ENCODE results near the gene S100A4.
"Not testable (repeated sequence)": the region's sequence is repeated elsewhere in the genome, so short reads cannot be mapped to it uniquely, and the experiment has no call there.

Gene S100A4

GRCh38 chr1:153567621-153568366 is 22.2 kb upstream of the S100A4 start:
- DNase-seq (ENCODE audit: low read depth) = no peak

DNA sequence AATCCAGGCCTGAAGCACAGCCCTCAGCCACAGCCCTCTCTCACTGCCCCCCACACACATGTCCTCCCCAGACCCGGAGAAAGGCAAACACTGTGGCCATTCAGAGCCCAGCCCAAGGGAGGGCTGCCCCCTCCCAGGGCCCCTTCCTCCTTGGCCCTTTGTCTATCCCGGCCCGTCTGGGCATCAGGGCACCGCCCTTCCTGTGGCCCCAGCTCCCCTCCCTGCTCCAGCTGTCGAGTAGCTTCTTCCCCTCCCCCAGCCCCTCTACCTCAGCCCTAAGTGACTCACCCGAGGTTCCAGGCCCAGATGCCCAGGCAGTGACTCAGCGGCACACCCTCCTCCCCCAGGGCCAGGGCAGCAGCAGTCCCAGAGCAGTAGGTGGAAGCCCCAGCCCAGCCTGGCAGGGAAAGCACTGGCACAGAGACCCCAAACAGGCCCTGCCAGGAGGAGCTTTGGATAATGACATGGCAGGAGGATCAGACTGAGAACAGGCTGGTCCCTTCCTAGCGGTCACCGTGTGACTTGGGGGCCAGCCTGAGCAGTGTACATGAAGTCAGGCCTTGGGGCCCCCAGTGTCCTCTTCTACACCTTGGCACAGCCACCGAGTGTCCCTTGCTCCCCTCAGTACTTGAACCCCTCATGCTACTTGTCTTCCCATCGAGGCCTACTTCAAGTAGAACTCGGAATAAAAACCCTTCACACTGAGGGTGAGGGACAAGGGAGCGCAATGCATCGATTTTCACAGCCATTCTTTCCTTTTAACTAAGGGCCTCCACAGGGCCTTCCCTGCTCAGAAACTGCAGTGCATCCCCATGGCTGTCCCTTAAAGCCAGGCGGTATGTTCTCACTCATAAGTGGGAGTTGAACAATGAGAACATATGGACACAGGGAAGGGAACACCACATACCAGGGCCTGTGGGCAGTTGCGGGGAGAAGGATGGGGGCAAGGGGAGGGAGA is 21.1 kb upstream of the S100A4 start:
- peak; percentile 99 for DNase-seq (ENCODE audit: low read depth)

DNA sequence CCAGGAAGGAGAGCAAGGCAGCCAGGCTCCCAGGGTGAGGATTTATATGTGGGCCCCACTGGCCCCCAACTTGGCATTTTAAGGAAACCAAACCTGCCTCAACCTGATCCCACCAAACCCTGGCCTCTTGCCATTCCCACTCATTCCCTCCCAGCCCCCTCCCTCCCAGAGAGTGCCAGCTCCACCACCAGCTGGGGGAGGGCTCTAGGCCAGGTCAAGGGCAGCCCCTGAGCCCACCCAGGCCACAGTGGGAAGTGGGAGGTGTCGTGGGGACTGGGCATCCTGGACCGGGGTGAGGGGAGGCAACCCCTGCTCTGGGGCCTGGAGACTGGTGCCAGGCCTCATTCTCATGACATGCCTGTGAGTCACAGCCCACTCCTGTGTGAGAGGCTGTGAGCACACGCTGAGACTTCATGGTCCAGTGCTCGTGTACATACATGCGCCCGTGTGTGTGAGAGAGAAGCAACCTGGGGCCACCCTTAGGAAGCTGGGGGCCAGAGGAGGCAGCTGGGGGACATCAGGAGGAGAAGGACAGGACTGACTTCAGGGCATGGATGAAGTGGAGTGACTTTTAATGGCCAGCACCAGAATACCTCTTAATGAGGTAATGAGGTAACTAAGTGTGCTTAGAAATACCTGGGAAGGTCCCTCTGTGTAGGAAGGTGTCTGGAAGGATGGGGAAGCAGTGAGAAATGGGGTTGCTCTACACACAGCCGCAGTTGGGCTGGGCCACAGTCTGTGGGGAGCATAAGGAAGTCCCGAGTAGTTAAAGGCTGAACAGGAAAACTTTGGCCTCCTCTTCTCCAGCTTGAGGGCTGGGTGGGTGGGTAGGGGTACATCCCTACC is 20.1 kb upstream of the S100A4 start, which contains the start of gene S100A2:
Gene S100A2, minus strand, starts transcription at position 316 of the 846 bp plus-strand sequence. CDS start 1,967 bp downstream, outside the sequence.
- peak; percentile 96 for DNase-seq (ENCODE audit: low read depth)

DNA sequence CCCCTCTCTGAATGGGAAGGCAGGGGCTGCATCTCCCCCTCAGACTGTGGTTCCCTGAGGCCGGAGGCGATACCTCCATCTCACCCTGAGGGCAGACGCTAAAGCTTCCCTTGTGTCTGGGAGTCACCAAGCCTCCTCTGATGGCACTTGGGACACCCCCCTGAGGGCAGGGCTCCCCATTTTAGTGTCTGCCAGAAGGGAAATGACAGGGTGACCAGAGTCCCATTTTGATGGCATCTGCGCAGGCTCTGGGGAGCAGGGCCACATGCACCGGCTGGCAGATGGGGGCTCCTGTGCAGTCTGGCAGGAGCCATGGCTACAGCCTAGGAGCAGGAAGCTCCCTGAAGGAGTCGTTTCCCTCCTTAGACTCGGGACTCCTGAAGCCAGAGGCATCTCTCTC is 18.4 kb upstream of the S100A4 start:
- no peak for DNase-seq (ENCODE audit: low read depth)

- no peak for DNase-seq (ENCODE audit: low read depth)
Measured at GRCh38 chr1:153563483-153563901, 17.9 kb upstream of the S100A4 start.

- not testable (repeated sequence) for DNase-seq (ENCODE audit: low read depth)
Measured at GRCh38 chr1:153562021-153562420, 16.4 kb upstream of the S100A4 start.

DNA sequence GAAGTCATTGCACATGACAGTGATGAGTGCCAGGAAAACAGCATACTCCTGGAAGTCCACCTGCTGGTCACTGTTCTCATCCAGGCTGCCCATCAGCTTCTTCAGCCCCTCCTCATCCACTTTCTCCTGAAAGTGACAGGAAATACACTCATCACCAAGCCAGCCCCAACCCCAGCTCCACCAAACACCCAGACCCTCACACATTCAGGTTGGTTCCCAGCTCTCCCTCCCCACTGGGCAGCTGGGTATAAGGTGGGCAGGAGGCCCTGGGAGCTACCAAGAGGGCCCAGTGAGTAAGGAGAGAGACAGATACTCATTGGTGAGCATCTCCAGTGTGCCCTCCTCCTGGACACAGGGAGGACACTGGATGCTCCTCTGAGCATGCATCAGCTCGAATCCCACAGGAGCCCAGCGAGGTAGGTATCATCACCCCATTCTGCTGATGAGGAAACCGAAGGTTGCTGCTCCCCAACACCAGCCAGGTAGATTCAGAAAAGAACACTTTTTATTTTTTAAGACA is 15.9 kb upstream of the S100A4 start:
- DNase-seq (ENCODE audit: low read depth) = no peak

DNA sequence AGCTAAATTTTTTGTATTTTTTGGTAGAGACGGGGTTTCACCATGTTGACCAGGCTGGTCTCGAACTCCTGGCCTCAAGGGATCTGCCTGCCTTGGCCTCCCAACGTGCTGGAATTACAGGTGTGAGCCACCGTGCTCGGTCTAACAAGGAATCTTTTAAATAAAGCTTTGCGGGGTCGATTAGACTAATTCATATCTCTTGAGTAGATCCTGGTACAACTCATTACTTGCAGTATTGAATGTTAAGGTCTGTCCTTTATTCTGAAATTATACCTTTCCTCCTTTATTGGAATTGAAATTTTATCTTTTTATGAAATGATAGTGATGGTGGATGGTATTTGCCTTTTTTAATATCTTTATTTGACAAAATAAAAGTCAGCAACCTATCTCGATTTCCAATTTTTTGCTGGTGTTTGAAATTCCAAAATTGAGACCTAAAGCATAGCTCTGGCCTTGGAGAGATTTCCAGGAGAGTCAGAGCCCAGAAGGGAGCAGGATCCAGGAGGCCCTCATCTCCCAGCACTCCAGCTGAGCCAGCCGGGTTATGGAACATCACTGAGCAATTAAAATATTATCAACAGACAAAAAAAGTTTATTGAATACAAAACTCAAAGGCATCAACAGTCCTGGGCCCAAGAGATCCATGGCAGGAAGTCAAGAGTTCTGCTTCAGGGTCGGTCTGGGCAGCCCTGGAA is 15.3 kb upstream of the S100A4 start:
- no peak for DNase-seq (ENCODE audit: low read depth)

- no peak for DNase-seq (ENCODE audit: low read depth)
Measured at GRCh38 chr1:153560241-153560640, 14.6 kb upstream of the S100A4 start.

- no peak for DNase-seq (ENCODE audit: low read depth)
Measured at GRCh38 chr1:153557877-153558276, 12.3 kb upstream of the S100A4 start.

DNA sequence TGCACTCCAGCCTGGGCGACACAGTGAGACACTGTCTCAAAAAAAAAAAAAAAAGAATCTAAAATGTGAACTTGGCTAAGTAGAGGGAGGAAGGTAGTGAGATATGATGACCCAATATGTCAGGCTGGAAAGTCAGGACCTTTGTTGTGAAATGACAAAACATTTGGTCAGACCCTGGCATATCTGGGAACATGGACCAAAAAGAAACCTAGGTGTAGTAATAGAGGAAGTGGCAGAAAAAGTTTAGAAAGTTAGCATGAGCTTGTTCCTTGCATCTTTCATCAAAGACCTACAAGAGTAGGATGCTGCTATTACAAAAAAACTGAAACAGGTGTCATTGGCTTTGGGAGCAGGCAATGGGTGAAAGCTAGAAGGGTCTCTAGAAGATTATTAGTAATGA is 10.7 kb upstream of the S100A4 start:
- no peak for DNase-seq (ENCODE audit: low read depth)

- peak; percentile 64 for DNase-seq (ENCODE audit: low read depth)
Measured at GRCh38 chr1:153553830-153554541, 8.4 kb upstream of the S100A4 start.

DNA sequence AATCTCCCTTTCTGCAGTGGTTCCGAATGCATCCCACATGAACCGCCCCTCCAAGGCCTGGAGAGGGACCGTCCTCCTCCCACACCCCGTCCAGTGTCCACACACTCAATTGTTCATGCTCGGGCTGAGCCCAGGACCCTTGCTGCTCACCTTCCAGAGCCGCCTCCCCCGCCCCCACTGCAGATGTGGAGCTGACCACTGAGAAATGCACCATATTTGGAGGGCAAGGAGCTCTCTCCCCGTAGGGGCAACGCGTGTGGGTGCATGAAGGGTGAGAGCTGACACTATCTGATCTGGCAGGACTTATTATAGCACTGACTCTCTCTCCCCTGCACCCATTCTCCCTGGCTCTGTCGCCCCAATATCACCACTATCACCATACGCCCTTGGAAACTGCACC is 7.5 kb upstream of the S100A4 start:
- DNase-seq (ENCODE audit: low read depth) = no peak

DNA sequence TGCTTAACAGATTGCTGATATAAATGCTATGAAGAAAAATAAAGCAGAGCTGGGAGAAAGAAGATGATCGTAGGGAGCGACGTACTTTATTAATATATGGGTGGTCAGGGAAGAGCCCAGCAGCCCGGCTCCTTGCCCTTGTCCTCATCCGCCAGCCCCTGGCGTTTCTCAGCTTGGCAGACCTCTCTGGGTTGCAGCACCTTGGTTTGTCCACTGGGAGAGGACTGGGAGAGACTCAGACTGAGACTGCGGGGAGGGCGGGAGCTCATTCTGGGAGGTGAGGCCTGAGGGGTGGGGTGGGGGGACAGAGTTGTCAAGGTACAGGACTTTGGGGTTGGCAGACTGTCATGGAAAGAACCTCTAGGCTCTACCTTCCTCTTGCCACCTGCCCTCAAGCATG is 6.7 kb upstream of the S100A4 start:
- DNase-seq (ENCODE audit: low read depth) = no peak

- no peak for DNase-seq (ENCODE audit: low read depth)
Measured at GRCh38 chr1:153550827-153551500, 5.4 kb upstream of the S100A4 start.

DNA sequence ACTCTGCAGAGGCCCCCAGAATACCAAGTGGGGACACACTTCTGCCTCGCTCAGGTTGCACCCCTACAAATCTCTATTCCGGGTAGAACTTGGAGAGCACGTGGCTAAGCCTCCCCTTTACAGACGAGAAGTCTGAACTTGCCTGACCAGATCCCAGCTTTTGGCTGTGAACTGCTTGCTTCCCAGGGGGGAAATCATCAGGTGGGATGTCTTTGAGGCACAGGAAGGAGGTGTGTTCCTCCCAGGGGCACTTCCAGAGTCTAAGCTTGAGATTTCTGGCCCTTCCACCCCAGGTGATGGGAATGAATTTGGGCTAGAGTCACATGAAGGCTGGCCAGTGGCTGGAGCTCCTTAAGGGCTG is 4.8 kb upstream of the S100A4 start:
- DNase-seq (ENCODE audit: low read depth) = no peak

- DNase-seq (ENCODE audit: low read depth) = no peak
Measured at GRCh38 chr1:153549741-153550397, 4.3 kb upstream of the S100A4 start.

- DNase-seq (ENCODE audit: low read depth) = peak; percentile 97
Measured at GRCh38 chr1:153548722-153549688, 3.4 kb upstream of the S100A4 start, which contains the start of gene S100A3. S100A3 (minus strand) TSS chr1:153549258; CDS start chr1:153548485, 773 bp downstream.

Measured in EH (cell line).